AG08396 (cell line): ENCODE measurements around the gene HMGXB4.
"Not testable (repeated sequence)": the region's sequence is repeated elsewhere in the genome, so short reads cannot be mapped to it uniquely, and the experiment has no call there.

ENCODE experiments used
- DNase-seq: peaks from one replicate; pipeline ENCODE4 v3.0.0; 2012; ENCODE audit warnings: low spot score, mixed read lengths

Gene HMGXB4

GRCh38 chr22:35257321-35258190 lies at the start of gene HMGXB4:
Gene HMGXB4, plus strand, starts transcription at chr22:35257493. Its CDS starts 4,898 bp downstream, at chr22:35262391.
- DNase-seq = peak; percentile 96

GRCh38 chr22:35208003-35208402 lies 49.3 kb upstream of the HMGXB4 start:
- no peak for DNase-seq

- DNase-seq = no peak
These were observed 48.1 kb upstream of the HMGXB4 start for GRCh38 chr22:35209203-35209602.

- peak; percentile 21 for DNase-seq
These were observed 45.3 kb upstream of the HMGXB4 start for GRCh38 chr22:35212009-35212408.

GRCh38 chr22:35212996-35213395 lies 44.3 kb upstream of the HMGXB4 start:
- DNase-seq = no peak

GRCh38 chr22:35214968-35215367 lies 42.3 kb upstream of the HMGXB4 start:
- no peak for DNase-seq

GRCh38 chr22:35215993-35216392 lies 41.3 kb upstream of the HMGXB4 start:
- no peak for DNase-seq

- no peak for DNase-seq
These were observed 39.8 kb upstream of the HMGXB4 start for GRCh38 chr22:35217527-35217926.

- no peak for DNase-seq
These were observed 39.2 kb upstream of the HMGXB4 start for GRCh38 chr22:35218079-35218478.

GRCh38 chr22:35219012-35219411 lies 38.3 kb upstream of the HMGXB4 start:
- peak; percentile 30 for DNase-seq

- no peak for DNase-seq
These were observed 37.1 kb upstream of the HMGXB4 start for GRCh38 chr22:35220221-35220620.

- DNase-seq = no peak
These were observed 32.3 kb upstream of the HMGXB4 start for GRCh38 chr22:35225010-35225409.

- no peak for DNase-seq
These were observed 30.2 kb upstream of the HMGXB4 start for GRCh38 chr22:35226958-35227647.

- no peak for DNase-seq
These were observed 27.4 kb upstream of the HMGXB4 start for GRCh38 chr22:35229865-35230264.

GRCh38 chr22:35230417-35230816 lies 26.9 kb upstream of the HMGXB4 start:
- no peak for DNase-seq

GRCh38 chr22:35230839-35231584 lies 26.3 kb upstream of the HMGXB4 start:
- no peak for DNase-seq

GRCh38 chr22:35231585-35232084 lies 25.7 kb upstream of the HMGXB4 start:
- DNase-seq = peak; percentile 69

- not testable (repeated sequence) for DNase-seq
These were observed 18.5 kb upstream of the HMGXB4 start for GRCh38 chr22:35238749-35239148.

- DNase-seq = not testable (repeated sequence)
These were observed 12.8 kb upstream of the HMGXB4 start for GRCh38 chr22:35244507-35244906.

- no peak for DNase-seq
These were observed 7.1 kb upstream of the HMGXB4 start for GRCh38 chr22:35250156-35250555.

GRCh38 chr22:35253946-35254345 lies 3.3 kb upstream of the HMGXB4 start:
- DNase-seq = no peak

- no peak for DNase-seq
These were observed 332 bp upstream of the HMGXB4 start for GRCh38 chr22:35257002-35257320.
